ENCODE measurements around the gene SAMMSON. TPM values are rescaled to one million over a fixed set of nuclear protein-coding genes. Genes with fewer than 3 reads are reported as not detected.

SAMMSON gene
- total and polyA plus RNA-seq, 4 experiments from 2014 or later = not detected

DNA sequence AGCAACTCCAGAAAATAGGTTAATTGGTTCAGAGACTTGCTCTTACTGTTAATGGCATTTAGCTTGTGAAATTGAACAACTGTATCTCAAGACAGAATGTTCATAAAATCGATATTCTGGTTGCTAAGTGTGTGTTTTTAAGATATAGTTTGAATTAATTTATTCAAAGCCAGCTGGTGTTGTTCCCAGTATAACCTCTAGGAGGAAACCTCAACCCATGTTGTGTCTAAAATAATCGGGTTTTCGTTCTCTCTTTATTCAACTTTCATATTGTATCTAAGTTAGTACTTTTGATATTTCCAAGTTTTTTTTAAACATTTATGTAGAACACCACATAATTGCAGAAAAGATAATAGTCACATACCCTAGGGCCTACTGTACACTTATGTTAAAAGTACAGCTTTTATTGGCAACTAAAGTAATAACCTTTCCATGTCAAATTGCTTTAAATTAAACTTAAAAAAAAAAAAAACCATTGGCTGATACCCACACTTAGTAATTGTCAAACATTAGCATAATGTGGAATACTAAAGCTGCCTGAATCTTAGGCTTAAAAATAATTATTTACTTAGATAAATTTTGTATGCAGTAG is 90.9 kb downstream of the SAMMSON start:
- DNase-seq = no peak

DNA sequence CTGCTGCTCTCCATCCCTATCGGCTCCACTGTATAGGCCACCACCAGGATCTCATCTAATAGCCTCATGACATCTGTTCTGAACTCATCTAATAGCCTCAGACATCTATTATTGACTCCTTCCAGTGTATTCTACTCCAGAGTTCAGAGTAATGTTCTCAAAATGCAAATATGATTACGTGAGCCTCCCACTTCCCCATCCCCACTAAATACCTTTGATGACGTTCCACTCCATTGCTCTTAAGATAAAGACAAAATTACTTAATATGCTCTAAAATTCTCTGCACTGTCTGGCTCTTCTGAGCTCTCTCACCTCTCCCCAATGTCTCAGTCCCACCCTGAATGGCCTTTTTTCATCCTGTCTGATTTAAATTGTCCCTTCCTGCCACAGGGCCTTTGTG is 94.7 kb downstream of the SAMMSON start:
- Mint-ChIP-seq H3K36me3 (no peaks in the 10 kb centered on the region), H3K27me3 (peaks cover 0 to 2% of the 10 kb centered on the region in 2 donors), H3K9me3 (peaks cover 0 to 2% (median 0%) of the 10 kb centered on the region in 8 donors), H3K27ac (no peak overlapping the region), H3K4me3 (no peak overlapping the region), H3K4me1 (no peaks in the 10 kb centered on the region)
- intact Hi-C loops (cut with micrococcal nuclease) = no loop called here
- Histone ChIP-seq H3K27ac (ENCODE audit: low read depth, low read length) (no peak overlapping the region), H3K4me1 (ENCODE audit: insufficient read depth, low read length) (no peaks in the 10 kb centered on the region), H3K9me3 (ENCODE audit: control insufficient read depth in 1 of 2, low read length in 2 of 2) (no peaks in the 10 kb centered on the region), H3K27me3 (ENCODE audit: insufficient read depth, low read length) (no peaks in the 10 kb centered on the region), H3K36me3 (ENCODE audit: insufficient read depth, low read length) (no peaks in the 10 kb centered on the region), H3K4me3 (ENCODE audit: low read length in 2 of 2) (no peak overlapping the region)
- CTCF ChIA-PET (ENCODE audit: partially characterized antibody) = no interaction called here
- POLR2A ChIA-PET (ENCODE audit: partially characterized antibody) = no interaction called here
- no peak for DNase-seq

More for the DNA sequence above, 90.9 kb downstream of the SAMMSON start:
- Histone ChIP-seq H3K9me3 (ENCODE audit: control insufficient read depth in 1 of 2, low read length in 2 of 2) (no peaks in the 10 kb centered on the region), H3K4me1 (ENCODE audit: insufficient read depth, low read length) (no peaks in the 10 kb centered on the region), H3K27me3 (ENCODE audit: insufficient read depth, low read length) (no peaks in the 10 kb centered on the region), H3K27ac (ENCODE audit: low read depth, low read length) (no peak overlapping the region), H3K4me3 (ENCODE audit: low read length in 2 of 2) (no peak overlapping the region), H3K36me3 (ENCODE audit: insufficient read depth, low read length) (no peaks in the 10 kb centered on the region)
- H3K27me3 Mint-ChIP-seq = peaks cover 0 to 6% of the 10 kb centered on the region in 2 donors
- CTCF ChIA-PET (ENCODE audit: partially characterized antibody) = no interaction called here
- peaks cover 0 to 2% (median 0%) of the 10 kb centered on the region in 8 donors for H3K9me3 Mint-ChIP-seq
- no peak overlapping the region for H3K4me3 Mint-ChIP-seq
- intact Hi-C loops (cut with micrococcal nuclease) = no loop called here
- no peak overlapping the region for H3K27ac Mint-ChIP-seq
- POLR2A ChIA-PET (ENCODE audit: partially characterized antibody) = no interaction called here
- H3K4me1 Mint-ChIP-seq = no peaks in the 10 kb centered on the region
- H3K36me3 Mint-ChIP-seq = no peaks in the 10 kb centered on the region

DNA sequence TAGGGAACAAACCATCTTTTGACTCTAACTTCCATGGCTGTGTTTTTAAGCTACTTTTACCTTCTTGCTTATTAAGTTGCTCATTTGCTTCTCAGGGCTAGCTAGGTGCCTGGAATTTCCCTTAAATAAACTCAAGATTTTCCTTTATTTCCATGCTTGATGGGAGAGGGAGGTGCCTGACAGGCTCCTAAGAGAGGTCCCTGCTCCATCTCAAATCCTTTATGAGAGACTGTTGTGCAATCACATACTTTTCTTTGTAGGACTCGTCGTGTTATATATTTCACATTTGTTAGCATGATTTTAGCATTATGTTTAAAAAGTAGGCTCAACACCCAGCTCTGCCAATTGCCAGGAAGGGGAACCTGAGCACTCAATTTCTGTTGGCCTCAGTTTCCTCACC is 95.7 kb downstream of the SAMMSON start:
- intact Hi-C loops (cut with micrococcal nuclease) = no loop called here
- H3K4me3 ChIP-seq (ENCODE audit: low read length in 2 of 2) = no peak overlapping the region
- H3K36me3 Mint-ChIP-seq = no peaks in the 10 kb centered on the region
- POLR2A ChIA-PET (ENCODE audit: partially characterized antibody) = no interaction called here
- no peak overlapping the region for H3K27ac Mint-ChIP-seq
- H3K9me3 Mint-ChIP-seq = peaks cover 0 to 2% (median 0%) of the 10 kb centered on the region in 8 donors
- no peaks in the 10 kb centered on the region for H3K27me3 ChIP-seq (ENCODE audit: insufficient read depth, low read length)
- no peak overlapping the region for H3K27ac ChIP-seq (ENCODE audit: low read depth, low read length)
- no peaks in the 10 kb centered on the region for H3K4me1 Mint-ChIP-seq
- H3K27me3 Mint-ChIP-seq = no peaks in the 10 kb centered on the region
- DNase-seq = no peak
- no peaks in the 10 kb centered on the region for H3K4me1 ChIP-seq (ENCODE audit: insufficient read depth, low read length)
- H3K36me3 ChIP-seq (ENCODE audit: insufficient read depth, low read length) = no peaks in the 10 kb centered on the region
- no peak overlapping the region for H3K4me3 Mint-ChIP-seq
- CTCF ChIA-PET (ENCODE audit: partially characterized antibody) = no interaction called here
- no peaks in the 10 kb centered on the region for H3K9me3 ChIP-seq (ENCODE audit: control insufficient read depth in 1 of 2, low read length in 2 of 2)

DNA sequence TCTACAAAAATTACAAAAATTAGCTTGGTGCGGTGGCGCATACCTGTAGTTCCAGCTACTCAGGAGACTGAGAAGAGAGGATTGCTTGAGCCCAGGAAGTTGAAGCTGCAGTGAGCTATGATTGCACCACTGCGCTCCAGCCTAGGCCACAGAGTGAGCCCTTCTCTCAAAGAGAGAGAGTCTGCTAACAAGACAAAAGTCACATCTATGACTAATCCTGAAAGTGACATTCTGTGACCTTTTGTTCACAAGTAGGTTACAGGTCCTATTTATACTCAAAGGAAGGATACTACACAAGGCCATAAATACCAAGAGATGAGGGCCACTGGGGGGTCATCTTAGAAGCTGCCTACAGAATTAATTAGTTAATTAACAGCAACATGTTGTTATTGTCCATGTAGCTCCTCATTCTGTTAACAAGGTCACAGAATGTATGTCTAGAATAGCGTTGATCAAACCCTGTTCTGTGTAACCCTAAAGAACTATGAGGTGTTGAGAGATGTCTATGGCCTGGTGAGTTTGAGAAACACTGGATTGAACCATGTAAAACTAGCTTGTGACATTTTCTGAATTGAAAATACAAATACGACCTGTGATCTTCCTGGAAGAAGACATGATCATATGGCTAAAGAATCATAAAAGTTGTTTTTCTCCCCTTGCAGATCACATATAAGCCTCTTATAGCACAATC is 97.0 kb downstream of the SAMMSON start:
- Mint-ChIP-seq H3K27ac (no peak overlapping the region), H3K4me3 (no peak overlapping the region), H3K4me1 (no peaks in the 10 kb centered on the region), H3K36me3 (no peaks in the 10 kb centered on the region), H3K9me3 (peaks cover 0 to 2% (median 0%) of the 10 kb centered on the region in 8 donors), H3K27me3 (no peaks in the 10 kb centered on the region)
- DNase-seq = no peak
- Histone ChIP-seq H3K4me3 (ENCODE audit: low read length in 2 of 2) (no peak overlapping the region), H3K36me3 (ENCODE audit: insufficient read depth, low read length) (no peaks in the 10 kb centered on the region), H3K27ac (ENCODE audit: low read depth, low read length) (no peak overlapping the region), H3K27me3 (ENCODE audit: insufficient read depth, low read length) (no peaks in the 10 kb centered on the region), H3K4me1 (ENCODE audit: insufficient read depth, low read length) (no peaks in the 10 kb centered on the region), H3K9me3 (ENCODE audit: control insufficient read depth in 1 of 2, low read length in 2 of 2) (no peaks in the 10 kb centered on the region)
- ChIA-PET CTCF (ENCODE audit: partially characterized antibody) (interaction anchor here (0.6 kb wide), 1 partner anchor 10 kb away, joined by 3 read pairs; no protein-coding TSS in a partner anchor), POLR2A (ENCODE audit: partially characterized antibody) (no interaction called here)
- intact Hi-C loops (cut with micrococcal nuclease) = no loop called here

DNA sequence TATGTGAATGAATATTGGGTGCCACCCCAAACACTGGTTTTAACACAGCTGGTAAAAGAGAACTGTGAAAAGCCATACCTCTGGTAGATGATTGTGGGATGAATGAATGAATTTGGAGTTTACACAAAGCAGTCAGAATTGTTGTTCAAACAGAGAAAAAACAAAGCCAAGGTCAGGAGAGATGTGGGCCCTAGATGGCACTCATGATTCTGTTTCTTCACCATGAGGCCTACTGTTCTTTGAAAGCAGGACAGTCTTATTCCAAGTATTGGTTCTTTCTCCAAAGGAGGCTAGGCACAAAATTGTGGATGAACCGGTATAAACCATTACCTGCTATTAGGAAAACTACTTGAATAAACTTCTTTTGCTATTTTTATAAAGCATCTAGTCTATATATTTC is 97.6 kb downstream of the SAMMSON start:
- no peaks in the 10 kb centered on the region for H3K36me3 ChIP-seq (ENCODE audit: insufficient read depth, low read length)
- ChIA-PET POLR2A (ENCODE audit: partially characterized antibody) (no interaction called here), CTCF (ENCODE audit: partially characterized antibody) (no interaction called here)
- intact Hi-C loops (cut with micrococcal nuclease) = no loop called here
- no peak for DNase-seq
- no peaks in the 10 kb centered on the region for H3K9me3 ChIP-seq (ENCODE audit: control insufficient read depth in 1 of 2, low read length in 2 of 2)
- Mint-ChIP-seq H3K36me3 (no peaks in the 10 kb centered on the region), H3K27ac (no peak overlapping the region), H3K4me1 (no peaks in the 10 kb centered on the region), H3K9me3 (peaks cover 0 to 2% (median 0%) of the 10 kb centered on the region in 8 donors), H3K4me3 (no peak overlapping the region), H3K27me3 (no peaks in the 10 kb centered on the region)
- H3K4me3 ChIP-seq (ENCODE audit: low read length in 2 of 2) = no peak overlapping the region
- no peaks in the 10 kb centered on the region for H3K27me3 ChIP-seq (ENCODE audit: insufficient read depth, low read length)
- no peaks in the 10 kb centered on the region for H3K4me1 ChIP-seq (ENCODE audit: insufficient read depth, low read length)
- H3K27ac ChIP-seq (ENCODE audit: low read depth, low read length) = no peak overlapping the region

DNA sequence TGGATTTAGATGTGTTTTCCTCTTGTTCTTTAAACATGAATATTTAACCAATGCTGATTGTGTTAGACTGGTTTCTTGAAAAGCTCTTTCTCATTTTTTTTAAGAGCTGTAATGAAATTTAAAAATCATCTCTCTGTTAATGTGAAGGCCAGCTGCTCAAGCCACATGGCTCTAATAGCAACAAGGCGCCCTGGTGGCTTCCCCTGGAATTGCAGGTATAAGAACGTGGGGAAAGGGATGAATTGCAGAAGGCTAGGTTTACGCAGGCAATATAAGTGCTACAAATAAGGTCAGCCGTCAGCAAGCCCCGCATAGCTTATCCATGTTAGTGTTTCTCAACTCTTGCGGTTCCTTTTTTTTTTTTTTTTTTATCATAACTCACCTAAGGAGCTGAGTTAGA is 108.5 kb downstream of the SAMMSON start:
- Histone ChIP-seq H3K9me3 (ENCODE audit: control insufficient read depth in 1 of 2, low read length in 2 of 2) (no peaks in the 10 kb centered on the region), H3K4me3 (ENCODE audit: low read length in 2 of 2) (no peak overlapping the region), H3K36me3 (ENCODE audit: insufficient read depth, low read length) (no peaks in the 10 kb centered on the region), H3K4me1 (ENCODE audit: insufficient read depth, low read length) (no peaks in the 10 kb centered on the region), H3K27me3 (ENCODE audit: insufficient read depth, low read length) (no peaks in the 10 kb centered on the region), H3K27ac (ENCODE audit: low read depth, low read length) (no peak overlapping the region)
- POLR2A ChIA-PET (ENCODE audit: partially characterized antibody) = no interaction called here
- intact Hi-C loops (cut with micrococcal nuclease) = no loop called here
- H3K36me3 Mint-ChIP-seq = no peaks in the 10 kb centered on the region
- H3K27me3 Mint-ChIP-seq = no peaks in the 10 kb centered on the region
- no peak overlapping the region for H3K4me3 Mint-ChIP-seq
- no peak overlapping the region for H3K27ac Mint-ChIP-seq
- CTCF ChIA-PET (ENCODE audit: partially characterized antibody) = no interaction called here
- H3K9me3 Mint-ChIP-seq = no peaks in the 10 kb centered on the region
- DNase-seq = no peak
- H3K4me1 Mint-ChIP-seq = no peaks in the 10 kb centered on the region

DNA sequence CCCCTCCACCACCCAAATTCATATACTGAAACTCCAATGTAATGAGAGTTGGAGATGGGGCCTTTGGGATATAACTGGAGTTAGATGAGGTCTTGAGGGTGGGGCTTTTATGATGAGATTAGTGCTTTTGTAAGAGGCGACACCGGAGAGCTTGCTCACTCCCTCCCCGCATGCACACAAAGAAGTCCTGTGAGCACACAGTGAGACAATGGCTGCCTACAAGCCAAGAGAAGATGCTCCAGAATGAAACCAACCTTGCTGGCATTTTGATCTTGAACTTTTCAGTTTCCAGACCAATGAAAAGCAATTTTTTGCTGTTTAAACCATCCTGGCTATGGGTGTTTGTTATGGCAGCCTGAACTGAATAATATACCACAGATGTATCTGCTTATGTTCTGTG is 109.0 kb downstream of the SAMMSON start:
- no peak for DNase-seq
- no peaks in the 10 kb centered on the region for H3K4me1 ChIP-seq (ENCODE audit: insufficient read depth, low read length)
- no peaks in the 10 kb centered on the region for H3K27me3 ChIP-seq (ENCODE audit: insufficient read depth, low read length)
- ChIA-PET POLR2A (ENCODE audit: partially characterized antibody) (no interaction called here), CTCF (ENCODE audit: partially characterized antibody) (no interaction called here)
- H3K27ac ChIP-seq (ENCODE audit: low read depth, low read length) = no peak overlapping the region
- Mint-ChIP-seq H3K27ac (no peak overlapping the region), H3K9me3 (no peaks in the 10 kb centered on the region), H3K4me1 (no peaks in the 10 kb centered on the region), H3K36me3 (no peaks in the 10 kb centered on the region), H3K4me3 (no peak overlapping the region), H3K27me3 (no peaks in the 10 kb centered on the region)
- no peaks in the 10 kb centered on the region for H3K9me3 ChIP-seq (ENCODE audit: control insufficient read depth in 1 of 2, low read length in 2 of 2)
- H3K4me3 ChIP-seq (ENCODE audit: low read length in 2 of 2) = no peak overlapping the region
- no peaks in the 10 kb centered on the region for H3K36me3 ChIP-seq (ENCODE audit: insufficient read depth, low read length)
- intact Hi-C loops (cut with micrococcal nuclease) = no loop called here
